Heart left ventricle (tissue), 16 donors: ENCODE measurements around the gene DSE. TPM values are rescaled to one million over a fixed set of nuclear protein-coding genes. Genes with fewer than 3 reads are reported as not detected.

Experiments used
- ATAC-seq, 4 donors: fragments of 200-7000 bp; cut with Tn5 transposase; one replicate each; pipeline ENCODE4 v1.9.1; 2020 to 2022; ENCODE audit warnings: moderate library complexity in 4 of 4, mild to moderate bottlenecking in 3 of 4, moderate number of reproducible peaks in 1 of 4
- DNase-seq, 5 donors: peaks; one replicate each; pipeline ENCODE4 v3.0.0-alpha.2; 2020
- H3K27ac ChIP-seq, 12 donors: fragments of 200-600 bp; sonication (generic) in 4 of 12; one replicate each; pipeline versions ENCODE4 v1.5.0 to v1.8.0; 2016 to 2022; ENCODE audit warnings: mild to moderate bottlenecking in 2 of 12
- H3K27me3 ChIP-seq, 9 donors: fragments of 200-600 bp; sonication (generic) in 2 of 9; one replicate each; pipeline versions ENCODE4 v1.5.1 to v1.8.0; 2016 to 2022; ENCODE audit warnings: mild to moderate bottlenecking in 3 of 9
- H3K36me3 ChIP-seq, 9 donors: fragments of 200-600 bp; sonication (generic) in 2 of 9; one replicate each; pipeline versions ENCODE4 v1.5.0 to v1.8.0; 2018 to 2022; ENCODE audit warnings: mild to moderate bottlenecking in 2 of 9
- H3K4me1 ChIP-seq, 12 donors: fragments of 200-600 bp; sonication (generic) in 4 of 12; one replicate each; pipeline versions ENCODE4 v1.5.0 to v1.8.0; 2016 to 2022; ENCODE audit warnings: mild to moderate bottlenecking in 3 of 12
- H3K4me3 ChIP-seq, 12 donors: fragments of 200-600 bp; sonication (generic) in 4 of 12; one replicate each; pipeline versions ENCODE4 v1.5.0 to v1.8.0; 2017 to 2022; ENCODE audit warnings: mild to moderate bottlenecking in 9 of 12, moderate library complexity in 4 of 12
- H3K9me3 ChIP-seq, 12 donors: fragments of 200-600 bp; sonication (generic) in 4 of 12; one replicate each; pipeline versions ENCODE4 v1.5.0 to v1.8.0; 2016 to 2022; ENCODE audit warnings: mild to moderate bottlenecking in 1 of 12
- POLR2A ChIP-seq, 2 donors: fragments of 450-650 bp; IDR thresholded peaks; one replicate each; pipeline ENCODE4 v1.6.1; 2017; ENCODE audit warnings: antibody characterized with exemption in 2 of 2, mild to moderate bottlenecking in 2 of 2, moderate library complexity in 2 of 2
- WGBS, 4 donors: extraction: QIAGEN DNeasy Blood & Tissue Kit in 2 of 4; methylation state at CpG; one replicate each; pipeline versions ENCODE4 v1.1.5 to v1.1.7; 2013 to 2018; 5-methylcytosine and 5-hydroxymethylcytosine counted together
- intact Hi-C, 10 donors: fragments of 100-400 bp; cut with DNase I; formaldehyde crosslinking; loops; one replicate each; pipeline versions ENCODE4 v1.11.1 to v1.14.2; 2022
- polyA plus RNA-seq, 2 donors: library from polyadenylated mRNA; stranded (reverse); fragments of 200-250 nt; gene quantifications; one replicate each; pipeline ENCODE4 v1.2.3, GENCODE V29; 2013
- total RNA-seq, 9 donors: library from RNA; depleted of rRNA in 2 of 9; stranded (reverse); fragments of >200 nt in 2 of 9; fragmentation: NEBNext Ultra II Directional in 3 of 9; extraction: Animal tissue kit (Norgen Biotek cat#: 25700) in 3 of 9; gene quantifications; one replicate each; pipeline versions ENCODE4 v1.1.0 to v1.2.4, GENCODE V29; 2016 to 2023
- TF ChIP-seq, protein P1 (sequence below), 12 donors: fragments of 200-600 bp; sonication (generic) in 4 of 12; IDR thresholded peaks; one replicate each; pipeline versions ENCODE4 v1.5.0 to v1.8.0; 2018 to 2022; ENCODE audit warnings: antibody characterized with exemption in 12 of 12, mild to moderate bottlenecking in 5 of 12
- donor health status: ischemic (EF 13 %, LVEDD 7.1; RV severe dilation, severe dysfunction).
- donor health status: healthy with polysubstance abuse.
- donor health status: DM: no; HTN: yes; CAD: no.
- donor health status: DM: no; HTN: no; CAD: no.
- donor health status: ischemic (EF 25% LVEDD 6.9; RV normal size, moderate dysfunction).
- donor health status: ischemic (EF 25% LVEDD 5.7; RV mildly dilated, moderate dysfunction).
- donor health status: healthy.
- donor health status: DM: yes; HTN: yes; CAD: no.
- donor health status: ischemic (EF 35%, LVEDD 5.7; RV mildly dilated, moderate dysfunction).
- donor health status: nonischemic (EF 11% LVEDD 7.7; RV severe dilation, severe dysfunction).
- donor health status: DM: yes; HTN: yes; CAD: no.
- donor health status: PGD.
- donor health status: ischemic (EF 29% LVEDD 5.4; RV normal size, mild dysfunction).
- donor health status: nonischemic (EF 23%, LVEDD 6.1; RV moderate dilation, normal function).

DSE gene
- total and polyA plus RNA-seq, 11 donors, result 3.2 to 37.3 (median 11.1) TPM

DNA sequence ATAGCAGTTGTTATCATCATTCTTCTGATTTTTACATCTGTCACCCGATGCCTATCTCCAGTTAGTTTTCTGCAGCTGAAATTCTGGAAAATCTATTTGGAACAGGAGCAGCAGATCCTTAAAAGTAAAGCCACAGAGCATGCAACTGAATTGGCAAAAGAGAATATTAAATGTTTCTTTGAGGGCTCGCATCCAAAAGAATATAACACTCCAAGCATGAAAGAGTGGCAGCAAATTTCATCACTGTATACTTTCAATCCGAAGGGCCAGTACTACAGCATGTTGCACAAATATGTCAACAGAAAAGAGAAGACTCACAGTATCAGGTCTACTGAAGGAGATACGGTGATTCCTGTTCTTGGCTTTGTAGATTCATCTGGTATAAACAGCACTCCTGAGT lies 92.6 kb downstream of the DSE start:
- peaks cover 0 to 9% (median 0%) of the 10 kb centered on the region in 9 donors for H3K27me3 ChIP-seq
- intact Hi-C loops, result no loop called here
- no peaks in the 10 kb centered on the region for H3K36me3 ChIP-seq
- H3K4me3 ChIP-seq, result peak overlapping the region in 1 of 12 donors; percentile 67
- H3K4me1 ChIP-seq, result peaks cover 0 to 31% (median 1%) of the 10 kb centered on the region in 12 donors
- no peaks in the 10 kb centered on the region for H3K9me3 ChIP-seq
- DNase-seq (no peak), ATAC-seq (no peak)
- H3K27ac ChIP-seq, result peak overlapping the region in 1 of 12 donors; percentile 92
- 93 to 96% (median 94%) methylated on average over 4 of the region's 4 CpGs for WGBS, 4 donors
- no peak for TF ChIP-seq POLR2A (IDR thresholded peaks at IDR 0.05)
- TF ChIP-seq, protein P1, sequence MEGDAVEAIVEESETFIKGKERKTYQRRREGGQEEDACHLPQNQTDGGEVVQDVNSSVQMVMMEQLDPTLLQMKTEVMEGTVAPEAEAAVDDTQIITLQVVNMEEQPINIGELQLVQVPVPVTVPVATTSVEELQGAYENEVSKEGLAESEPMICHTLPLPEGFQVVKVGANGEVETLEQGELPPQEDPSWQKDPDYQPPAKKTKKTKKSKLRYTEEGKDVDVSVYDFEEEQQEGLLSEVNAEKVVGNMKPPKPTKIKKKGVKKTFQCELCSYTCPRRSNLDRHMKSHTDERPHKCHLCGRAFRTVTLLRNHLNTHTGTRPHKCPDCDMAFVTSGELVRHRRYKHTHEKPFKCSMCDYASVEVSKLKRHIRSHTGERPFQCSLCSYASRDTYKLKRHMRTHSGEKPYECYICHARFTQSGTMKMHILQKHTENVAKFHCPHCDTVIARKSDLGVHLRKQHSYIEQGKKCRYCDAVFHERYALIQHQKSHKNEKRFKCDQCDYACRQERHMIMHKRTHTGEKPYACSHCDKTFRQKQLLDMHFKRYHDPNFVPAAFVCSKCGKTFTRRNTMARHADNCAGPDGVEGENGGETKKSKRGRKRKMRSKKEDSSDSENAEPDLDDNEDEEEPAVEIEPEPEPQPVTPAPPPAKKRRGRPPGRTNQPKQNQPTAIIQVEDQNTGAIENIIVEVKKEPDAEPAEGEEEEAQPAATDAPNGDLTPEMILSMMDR (IDR thresholded peaks at IDR 0.05), result no peak

GRCh38 chr6:116465246-116465645 lies 94.5 kb downstream of the DSE start:
- Histone ChIP-seq H3K9me3 (no peaks in the 10 kb centered on the region), H3K4me1 (peaks cover 0 to 31% (median 2%) of the 10 kb centered on the region in 12 donors), H3K27me3 (peaks cover 0 to 9% (median 0%) of the 10 kb centered on the region in 9 donors), H3K27ac (peak overlapping the region in 1 of 12 donors; percentile 92), H3K4me3 (peak overlapping the region in 1 of 12 donors; percentile 67), H3K36me3 (no peaks in the 10 kb centered on the region)
- no peak for TF ChIP-seq POLR2A (IDR thresholded peaks at IDR 0.05)
- TF ChIP-seq, protein P1 (IDR thresholded peaks at IDR 0.05), result no peak
- ATAC-seq (peak in 1 of 4 donors; percentile 31), DNase-seq (no peak)
- WGBS, 4 donors, result 66 to 72% (median 69%) methylated on average over 5 of the region's 5 CpGs
- intact Hi-C loops, result no loop called here

DNA sequence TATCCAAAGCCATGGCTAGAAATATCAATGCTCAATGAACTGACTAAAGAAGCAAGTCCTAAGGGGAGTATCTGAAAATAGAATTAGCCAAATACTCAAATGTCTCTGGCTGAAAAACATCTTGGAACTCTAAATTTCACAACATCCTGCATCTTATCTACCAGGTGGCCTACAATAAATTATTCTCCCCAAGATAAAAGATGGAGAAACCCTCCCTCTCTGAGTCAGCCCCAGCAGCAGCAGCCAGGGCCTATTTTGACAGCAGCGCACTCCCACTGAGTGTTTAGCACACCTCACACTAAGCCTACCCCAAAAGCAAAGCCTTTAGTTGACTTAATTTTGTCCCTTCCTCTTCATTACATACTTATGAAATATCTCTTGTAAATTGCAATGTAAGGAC lies 96.3 kb downstream of the DSE start:
- no peaks in the 10 kb centered on the region for H3K9me3 ChIP-seq
- TF ChIP-seq POLR2A (IDR thresholded peaks at IDR 0.05), result no peak
- TF ChIP-seq, protein P1 (IDR thresholded peaks at IDR 0.05), result no peak
- intact Hi-C loops, result no loop called here

DNA sequence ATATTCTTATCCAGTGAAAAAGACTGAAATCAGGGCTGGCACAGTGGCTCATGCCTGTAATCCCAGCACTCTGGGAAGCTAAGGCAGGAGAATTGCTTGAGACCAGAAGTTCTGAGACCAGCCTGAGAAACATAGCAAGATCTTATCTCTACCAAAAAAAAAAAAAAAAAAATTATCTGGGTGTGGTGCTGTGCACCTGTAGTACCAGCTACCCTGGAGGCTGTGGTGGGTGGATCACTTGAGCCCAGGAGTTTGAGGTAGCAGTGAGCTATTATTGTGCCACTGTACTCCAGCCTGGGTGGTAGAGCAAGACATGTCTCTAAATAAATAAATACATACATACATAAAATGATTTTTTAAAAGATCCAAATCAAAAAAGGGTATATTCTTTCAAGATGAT lies 96.8 kb downstream of the DSE start:
- no peak for DNase-seq
- ATAC-seq, result no peak
- intact Hi-C loops, result no loop called here
- TF ChIP-seq, protein P1 (IDR thresholded peaks at IDR 0.05), result no peak
- Histone ChIP-seq H3K4me1 (peaks cover 0 to 28% (median under 1%) of the 10 kb centered on the region in 12 donors), H3K9me3 (no peaks in the 10 kb centered on the region), H3K27ac (no peak overlapping the region), H3K4me3 (no peak overlapping the region), H3K27me3 (peaks cover 0 to 5% (median 0%) of the 10 kb centered on the region in 9 donors), H3K36me3 (no peaks in the 10 kb centered on the region)

More for the DNA sequence above, 96.3 kb downstream of the DSE start:
- WGBS, 4 donors, result 96 to 100% (median 100%) methylated on average over 1 of the region's 1 CpG
- H3K36me3 ChIP-seq, result no peaks in the 10 kb centered on the region
- DNase-seq, result no peak
- no peak for ATAC-seq
- H3K4me3 ChIP-seq, result no peak overlapping the region
- peaks cover 0 to 31% (median 2%) of the 10 kb centered on the region in 12 donors for H3K4me1 ChIP-seq
- no peak overlapping the region for H3K27ac ChIP-seq
- peaks cover 0 to 9% (median 0%) of the 10 kb centered on the region in 9 donors for H3K27me3 ChIP-seq
